Vagina (tissue), 2 donors: ENCODE measurements around the gene DYNC1I1. TPM values are rescaled to one million over a fixed set of nuclear protein-coding genes. Genes with fewer than 3 reads are reported as not detected.

ENCODE experiments used
- DNase-seq, 2 donors: peaks; one replicate each; pipeline ENCODE4 v3.0.0-alpha.2; 2017; ENCODE audit errors: extremely low spot score in 2 of 2
- H3K27ac ChIP-seq: fragments of 200-600 bp; sonication (generic); one replicate; pipeline ENCODE4 v1.5.1; 2019
- H3K27me3 ChIP-seq: fragments of 200-600 bp; sonication (generic); one replicate; pipeline ENCODE4 v1.5.1; 2019
- H3K36me3 ChIP-seq, 2 donors: fragments of 200-600 bp; sonication (generic); one replicate each; pipeline ENCODE4 v1.5.1; 2017 to 2019
- H3K4me1 ChIP-seq: fragments of 200-600 bp; sonication (generic); one replicate; pipeline ENCODE4 v1.5.1; 2019
- H3K4me3 ChIP-seq, 2 donors: fragments of 200-600 bp; sonication (generic); 1 replicate in 1 of 2; 2 replicates in 1 of 2; pipeline ENCODE4 v1.5.1; 2016 to 2019
- H3K9me3 ChIP-seq: fragments of 200-600 bp; sonication (generic); one replicate; pipeline ENCODE4 v1.5.1; 2019
- POLR2A ChIP-seq, 2 donors: fragments of 450-650 bp; IDR thresholded peaks; one replicate each; pipeline ENCODE4 v1.6.1; 2017; ENCODE audit warnings: antibody characterized with exemption in 2 of 2, mild to moderate bottlenecking in 2 of 2, moderate library complexity in 2 of 2
- POLR2AphosphoS5 ChIP-seq, 2 donors: sonication (generic); formaldehyde crosslinking; IDR thresholded peaks; one replicate each; pipeline ENCODE4 v1.9.0; 2017; ENCODE audit warnings: antibody characterized with exemption in 2 of 2, mild to moderate bottlenecking in 2 of 2, low read depth in 1 of 2; ENCODE audit not compliant: insufficient read depth in 1 of 2
- intact Hi-C: fragments of 100-400 bp; cut with DNase I; formaldehyde crosslinking; loops from one replicate; pipeline ENCODE4 v1.15.1; 2023
- total RNA-seq: library from RNA; depleted of rRNA; stranded (reverse); fragments of >200 nt; gene quantifications from one replicate; pipeline ENCODE4 v1.2.3, GENCODE V29; 2016
- TF ChIP-seq, protein P1 (sequence below), 3 experiments: fragments of 450-650 bp in 2 of 3; fragments of 200-600 bp in 1 of 3; sonication (generic) in 1 of 3; IDR thresholded peaks; one replicate each; pipeline ENCODE4 v1.5.1; 2017 to 2019; ENCODE audit warnings: antibody characterized with exemption in 3 of 3, mild to moderate bottlenecking in 2 of 3, moderate library complexity in 2 of 3

Gene DYNC1I1
- total RNA-seq, 1 donor from 2014 or later: 12.0 TPM

GRCh38 chr7:95905167-95905566 is 132.8 kb downstream of the DYNC1I1 start:
- H3K36me3 ChIP-seq: no peaks in the 10 kb centered on the region
- TF ChIP-seq POLR2AphosphoS5 (IDR thresholded peaks at IDR 0.05; ENCODE audit: insufficient read depth in 1 of 2, low read depth in 1 of 2): no peak
- no peak for TF ChIP-seq POLR2A (IDR thresholded peaks at IDR 0.05)
- TF ChIP-seq, protein P1, sequence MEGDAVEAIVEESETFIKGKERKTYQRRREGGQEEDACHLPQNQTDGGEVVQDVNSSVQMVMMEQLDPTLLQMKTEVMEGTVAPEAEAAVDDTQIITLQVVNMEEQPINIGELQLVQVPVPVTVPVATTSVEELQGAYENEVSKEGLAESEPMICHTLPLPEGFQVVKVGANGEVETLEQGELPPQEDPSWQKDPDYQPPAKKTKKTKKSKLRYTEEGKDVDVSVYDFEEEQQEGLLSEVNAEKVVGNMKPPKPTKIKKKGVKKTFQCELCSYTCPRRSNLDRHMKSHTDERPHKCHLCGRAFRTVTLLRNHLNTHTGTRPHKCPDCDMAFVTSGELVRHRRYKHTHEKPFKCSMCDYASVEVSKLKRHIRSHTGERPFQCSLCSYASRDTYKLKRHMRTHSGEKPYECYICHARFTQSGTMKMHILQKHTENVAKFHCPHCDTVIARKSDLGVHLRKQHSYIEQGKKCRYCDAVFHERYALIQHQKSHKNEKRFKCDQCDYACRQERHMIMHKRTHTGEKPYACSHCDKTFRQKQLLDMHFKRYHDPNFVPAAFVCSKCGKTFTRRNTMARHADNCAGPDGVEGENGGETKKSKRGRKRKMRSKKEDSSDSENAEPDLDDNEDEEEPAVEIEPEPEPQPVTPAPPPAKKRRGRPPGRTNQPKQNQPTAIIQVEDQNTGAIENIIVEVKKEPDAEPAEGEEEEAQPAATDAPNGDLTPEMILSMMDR (IDR thresholded peaks at IDR 0.05): no peak
- H3K4me3 ChIP-seq: no peak overlapping the region
- intact Hi-C loops: no loop called here
- no peak for DNase-seq
- no peak overlapping the region for H3K27ac ChIP-seq
- no peaks in the 10 kb centered on the region for H3K9me3 ChIP-seq
- H3K4me1 ChIP-seq: no peaks in the 10 kb centered on the region
- no peaks in the 10 kb centered on the region for H3K27me3 ChIP-seq

GRCh38 chr7:95906851-95907250 is 134.5 kb downstream of the DYNC1I1 start:
- no peak for DNase-seq
- Histone ChIP-seq H3K9me3 (no peaks in the 10 kb centered on the region), H3K4me3 (no peak overlapping the region), H3K27ac (no peak overlapping the region), H3K36me3 (no peaks in the 10 kb centered on the region), H3K4me1 (no peaks in the 10 kb centered on the region), H3K27me3 (no peaks in the 10 kb centered on the region)
- intact Hi-C loops: no loop called here
- TF ChIP-seq POLR2A (IDR thresholded peaks at IDR 0.05) (no peak), POLR2AphosphoS5 (IDR thresholded peaks at IDR 0.05; ENCODE audit: insufficient read depth in 1 of 2, low read depth in 1 of 2) (no peak)
- TF ChIP-seq, protein P1 (IDR thresholded peaks at IDR 0.05): no peak

GRCh38 chr7:95907337-95907736 is 135.0 kb downstream of the DYNC1I1 start:
- no peak overlapping the region for H3K27ac ChIP-seq
- H3K36me3 ChIP-seq: no peaks in the 10 kb centered on the region
- no peak for DNase-seq
- no peak overlapping the region for H3K4me3 ChIP-seq
- H3K27me3 ChIP-seq: no peaks in the 10 kb centered on the region
- TF ChIP-seq, protein P1 (IDR thresholded peaks at IDR 0.05): no peak
- TF ChIP-seq POLR2AphosphoS5 (IDR thresholded peaks at IDR 0.05; ENCODE audit: insufficient read depth in 1 of 2, low read depth in 1 of 2): no peak
- no peak for TF ChIP-seq POLR2A (IDR thresholded peaks at IDR 0.05)
- H3K4me1 ChIP-seq: no peaks in the 10 kb centered on the region
- no peaks in the 10 kb centered on the region for H3K9me3 ChIP-seq
- intact Hi-C loops: no loop called here

DNA sequence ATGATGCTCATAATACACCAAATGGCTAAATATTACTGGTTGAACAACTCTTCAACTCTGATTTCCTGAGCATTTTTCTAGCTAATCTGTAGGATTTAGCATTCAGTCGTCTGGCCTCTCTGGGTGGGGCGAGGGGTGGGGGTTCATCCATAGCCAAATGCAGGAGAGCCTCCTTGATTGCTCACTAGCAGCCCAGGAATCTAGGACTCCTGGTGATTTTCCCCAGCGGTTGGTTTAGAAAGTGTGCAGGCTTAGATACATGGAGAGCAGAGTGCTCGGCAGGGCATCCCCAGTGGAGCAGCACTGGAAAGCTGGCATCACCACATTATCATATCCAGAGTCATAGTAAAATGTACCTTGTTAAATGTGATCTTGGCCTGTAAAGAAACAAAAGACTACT is 136.1 kb downstream of the DYNC1I1 start:
- TF ChIP-seq POLR2A (IDR thresholded peaks at IDR 0.05) (no peak), POLR2AphosphoS5 (IDR thresholded peaks at IDR 0.05; ENCODE audit: insufficient read depth in 1 of 2, low read depth in 1 of 2) (no peak)
- TF ChIP-seq, protein P1 (IDR thresholded peaks at IDR 0.05): no peak
- H3K27me3 ChIP-seq: no peaks in the 10 kb centered on the region
- H3K27ac ChIP-seq: no peak overlapping the region
- H3K9me3 ChIP-seq: no peaks in the 10 kb centered on the region
- H3K4me3 ChIP-seq: no peak overlapping the region
- intact Hi-C loops: no loop called here
- H3K4me1 ChIP-seq: no peaks in the 10 kb centered on the region
- DNase-seq: no peak
- H3K36me3 ChIP-seq: no peaks in the 10 kb centered on the region

DNA sequence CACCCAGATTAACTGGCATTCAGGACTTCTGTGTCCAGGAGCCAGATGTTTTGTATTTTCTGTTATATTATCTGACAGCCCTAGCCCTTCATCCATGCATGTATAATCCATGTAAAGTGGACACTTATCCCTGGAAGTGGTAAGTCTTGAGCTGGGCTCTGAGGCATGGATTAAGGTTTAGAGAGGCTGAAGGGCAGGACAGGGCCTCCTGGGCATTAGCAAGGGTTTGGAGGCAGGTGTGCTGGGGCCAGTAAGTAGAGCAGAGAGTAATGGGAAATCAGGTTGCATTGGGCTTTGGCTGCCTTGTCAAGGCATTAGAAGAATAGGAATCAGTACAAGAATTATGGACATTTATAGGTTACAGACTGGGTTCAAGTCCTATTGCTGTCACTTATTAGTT is 138.0 kb downstream of the DYNC1I1 start:
- H3K4me1 ChIP-seq: no peaks in the 10 kb centered on the region
- no peaks in the 10 kb centered on the region for H3K9me3 ChIP-seq
- TF ChIP-seq POLR2AphosphoS5 (IDR thresholded peaks at IDR 0.05; ENCODE audit: insufficient read depth in 1 of 2, low read depth in 1 of 2): no peak
- TF ChIP-seq POLR2A (IDR thresholded peaks at IDR 0.05): no peak
- TF ChIP-seq, protein P1 (IDR thresholded peaks at IDR 0.05): no peak
- no peaks in the 10 kb centered on the region for H3K36me3 ChIP-seq
- no peak overlapping the region for H3K4me3 ChIP-seq
- no peak for DNase-seq
- intact Hi-C loops: loop anchor here (10.0 kb wide), 1 partner anchor 1114 kb away; the partner anchor contains the start of gene DLX5
- no peaks in the 10 kb centered on the region for H3K27me3 ChIP-seq
- H3K27ac ChIP-seq: no peak overlapping the region
